Coronary artery (tissue), 2 donors: ENCODE results near the gene ALKBH6.

ENCODE experiments used
- DNase-seq: peaks from one replicate; pipeline ENCODE4 v3.0.0-alpha.2; 2017; ENCODE audit warnings: low spot score
- H3K27ac ChIP-seq, 2 donors: fragments of 200-600 bp; sonication (generic); one replicate each; pipeline ENCODE4 v1.5.1; 2016 to 2019
- H3K4me3 ChIP-seq: fragments of 200-600 bp; sonication (generic); 2 replicates; pipeline ENCODE4 v1.5.1; 2016; ENCODE audit warnings: mild to moderate bottlenecking, moderate library complexity
- TF ChIP-seq, protein P1 (sequence below): fragments of 200-600 bp; sonication (generic); IDR thresholded peaks from one replicate; pipeline ENCODE4 v1.5.1; 2019; ENCODE audit warnings: antibody characterized with exemption

ALKBH6 gene

GRCh38 chr19:36010402-36010801 is 3.6 kb downstream of the ALKBH6 start:
- no peak for DNase-seq
- TF ChIP-seq, protein P1, sequence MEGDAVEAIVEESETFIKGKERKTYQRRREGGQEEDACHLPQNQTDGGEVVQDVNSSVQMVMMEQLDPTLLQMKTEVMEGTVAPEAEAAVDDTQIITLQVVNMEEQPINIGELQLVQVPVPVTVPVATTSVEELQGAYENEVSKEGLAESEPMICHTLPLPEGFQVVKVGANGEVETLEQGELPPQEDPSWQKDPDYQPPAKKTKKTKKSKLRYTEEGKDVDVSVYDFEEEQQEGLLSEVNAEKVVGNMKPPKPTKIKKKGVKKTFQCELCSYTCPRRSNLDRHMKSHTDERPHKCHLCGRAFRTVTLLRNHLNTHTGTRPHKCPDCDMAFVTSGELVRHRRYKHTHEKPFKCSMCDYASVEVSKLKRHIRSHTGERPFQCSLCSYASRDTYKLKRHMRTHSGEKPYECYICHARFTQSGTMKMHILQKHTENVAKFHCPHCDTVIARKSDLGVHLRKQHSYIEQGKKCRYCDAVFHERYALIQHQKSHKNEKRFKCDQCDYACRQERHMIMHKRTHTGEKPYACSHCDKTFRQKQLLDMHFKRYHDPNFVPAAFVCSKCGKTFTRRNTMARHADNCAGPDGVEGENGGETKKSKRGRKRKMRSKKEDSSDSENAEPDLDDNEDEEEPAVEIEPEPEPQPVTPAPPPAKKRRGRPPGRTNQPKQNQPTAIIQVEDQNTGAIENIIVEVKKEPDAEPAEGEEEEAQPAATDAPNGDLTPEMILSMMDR, result no peak
- Histone ChIP-seq H3K4me3 (no peak overlapping the region), H3K27ac (no peak overlapping the region)

DNA sequence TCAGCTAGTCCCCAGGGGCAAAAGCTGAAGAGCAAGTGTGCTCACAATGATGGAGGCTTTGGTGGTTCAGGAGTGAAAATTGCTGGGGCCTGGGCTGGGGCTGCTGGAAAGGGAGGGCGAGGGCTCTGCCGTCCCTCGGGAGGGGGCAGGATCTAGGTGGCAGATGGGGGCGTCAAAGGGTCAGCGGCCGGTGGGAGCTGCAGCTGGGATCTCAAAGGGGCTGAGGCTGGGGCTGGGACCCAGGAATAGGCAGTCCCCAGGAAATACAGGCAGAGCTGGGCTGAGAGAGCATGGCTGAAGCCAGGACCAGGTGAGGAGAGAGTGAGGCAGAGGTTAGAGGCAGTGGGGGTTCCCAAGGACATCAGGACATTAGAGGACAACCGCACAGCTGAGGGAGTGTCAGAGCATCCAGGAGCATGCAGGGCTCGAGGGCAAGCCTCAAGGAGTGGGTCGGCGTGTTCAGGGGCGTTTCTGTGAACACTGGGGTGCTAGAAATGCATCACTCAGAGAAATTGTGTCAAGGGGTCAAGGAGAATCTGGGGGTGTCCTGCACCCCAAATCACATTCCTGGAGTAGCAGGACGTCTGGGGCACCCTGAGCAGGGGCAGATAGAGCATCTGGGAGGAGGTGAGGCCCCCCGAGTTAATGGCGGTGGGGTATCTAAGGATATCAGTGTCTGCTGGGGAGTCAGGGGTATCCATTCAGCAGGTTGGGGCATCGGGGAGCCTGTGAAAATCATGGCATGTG is 4.2 kb downstream of the ALKBH6 start:
- peak overlapping the region; percentile 29 to 83 for H3K27ac ChIP-seq
- peak overlapping the region; percentile 67 for H3K4me3 ChIP-seq
- TF ChIP-seq, protein P1, result no peak
- DNase-seq, result no peak

DNA sequence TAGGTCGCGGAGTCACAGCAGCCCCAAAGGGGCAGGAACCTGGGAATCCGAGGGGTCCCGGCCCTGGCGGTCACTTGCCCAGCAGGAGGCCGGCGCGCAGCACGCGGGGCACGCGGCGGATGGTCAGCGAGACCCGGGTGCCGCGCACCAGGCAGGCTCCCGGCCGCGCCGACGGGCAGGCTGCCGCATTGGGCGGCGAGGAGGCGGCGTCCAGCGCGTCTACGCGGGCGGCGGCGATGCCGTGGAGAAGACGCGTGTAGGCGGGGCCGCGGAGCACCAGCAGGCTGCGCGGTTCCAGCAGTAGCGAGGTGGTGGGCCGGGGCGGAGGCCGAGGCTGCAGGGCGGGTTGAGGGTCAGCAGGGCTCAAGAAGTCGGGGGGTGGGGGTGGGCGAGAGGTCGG is 4.8 kb downstream of the ALKBH6 start:
- no peak for DNase-seq
- H3K4me3 ChIP-seq, result peak overlapping the region; percentile 67
- H3K27ac ChIP-seq, result peak overlapping the region; percentile 29 to 83
- TF ChIP-seq, protein P1, result no peak

DNA sequence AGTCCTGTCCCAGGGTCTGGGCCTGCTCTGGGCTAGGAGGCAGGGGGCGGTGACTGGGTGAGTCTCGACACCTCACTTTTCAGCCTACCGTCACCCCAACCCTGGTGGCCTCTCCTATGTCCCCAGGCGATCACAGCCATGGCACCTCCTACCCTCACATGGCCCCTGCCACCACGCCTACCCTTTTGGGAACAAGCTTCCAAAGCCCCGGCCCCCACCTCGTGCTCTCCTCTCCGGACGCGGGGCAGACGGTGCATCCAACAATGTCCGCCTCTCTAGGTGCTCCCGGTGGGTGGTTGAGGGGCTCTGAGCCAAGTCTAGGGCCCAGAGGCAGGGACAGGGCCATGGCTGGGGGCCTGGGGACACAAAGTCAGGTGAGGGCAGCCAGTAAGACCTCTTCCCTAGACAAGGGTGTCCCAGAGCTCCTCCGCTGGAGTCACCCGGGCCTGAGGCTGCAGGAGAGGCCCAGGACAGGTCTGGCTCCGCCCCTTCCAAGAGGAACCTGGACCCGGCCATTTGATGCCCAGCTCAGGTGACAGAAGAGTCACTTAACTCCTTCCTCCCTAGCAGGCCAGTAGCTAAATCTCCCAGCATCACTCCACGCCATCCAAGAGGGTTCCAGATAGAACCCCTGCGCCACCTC is 5.6 kb downstream of the ALKBH6 start, which contains the start of gene SYNE4:
Gene SYNE4, minus strand, starts transcription at position 478 of the 643 bp plus-strand sequence. Its CDS starts 132 bp downstream, at position 346.
- no peak for DNase-seq
- H3K27ac ChIP-seq, result peak within 1 kb of the TSS; percentile 29 to 83
- peak within 1 kb of the TSS; percentile 67 for H3K4me3 ChIP-seq
- TF ChIP-seq, protein P1, result no peak

DNA sequence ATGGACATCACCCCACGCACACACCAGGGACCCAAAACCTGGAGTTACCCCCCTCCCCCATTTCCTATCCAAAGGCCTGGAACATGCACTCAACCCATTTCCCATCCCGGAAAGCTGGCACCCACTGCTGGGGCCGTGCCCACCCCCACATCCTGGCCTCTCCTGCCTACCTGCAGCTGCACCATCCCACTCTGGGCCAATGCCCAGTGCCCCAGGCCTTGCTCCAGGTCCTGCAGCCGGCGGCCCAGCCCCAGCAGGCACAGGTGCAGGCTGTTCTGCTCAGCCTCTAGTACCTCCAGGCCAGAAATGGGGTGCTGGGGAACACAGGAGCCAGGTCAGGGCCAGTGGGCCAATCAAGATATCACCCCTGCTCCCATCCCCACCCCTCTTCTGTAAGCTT is 7.1 kb downstream of the ALKBH6 start:
- no peak overlapping the region for H3K27ac ChIP-seq
- TF ChIP-seq, protein P1, result no peak
- DNase-seq, result no peak

GRCh38 chr19:36003284-36003683 is 10.7 kb downstream of the ALKBH6 start:
- no peak overlapping the region for H3K27ac ChIP-seq
- TF ChIP-seq, protein P1, result no peak
- no peak overlapping the region for H3K4me3 ChIP-seq
- DNase-seq, result no peak

More for the DNA sequence above, 7.1 kb downstream of the ALKBH6 start:
- H3K4me3 ChIP-seq, result no peak overlapping the region
